ENCODE data around the gene FAM228B. TPM values are rescaled to one million over a fixed set of nuclear protein-coding genes. Genes with fewer than 3 reads are reported as not detected.
A peak's percentile ranks its signal among the peaks of the same experiment; 100 is the strongest.

The FAM228B gene
- total RNA-seq, 1 experiment from 2014 or later = 16.8 TPM

DNA sequence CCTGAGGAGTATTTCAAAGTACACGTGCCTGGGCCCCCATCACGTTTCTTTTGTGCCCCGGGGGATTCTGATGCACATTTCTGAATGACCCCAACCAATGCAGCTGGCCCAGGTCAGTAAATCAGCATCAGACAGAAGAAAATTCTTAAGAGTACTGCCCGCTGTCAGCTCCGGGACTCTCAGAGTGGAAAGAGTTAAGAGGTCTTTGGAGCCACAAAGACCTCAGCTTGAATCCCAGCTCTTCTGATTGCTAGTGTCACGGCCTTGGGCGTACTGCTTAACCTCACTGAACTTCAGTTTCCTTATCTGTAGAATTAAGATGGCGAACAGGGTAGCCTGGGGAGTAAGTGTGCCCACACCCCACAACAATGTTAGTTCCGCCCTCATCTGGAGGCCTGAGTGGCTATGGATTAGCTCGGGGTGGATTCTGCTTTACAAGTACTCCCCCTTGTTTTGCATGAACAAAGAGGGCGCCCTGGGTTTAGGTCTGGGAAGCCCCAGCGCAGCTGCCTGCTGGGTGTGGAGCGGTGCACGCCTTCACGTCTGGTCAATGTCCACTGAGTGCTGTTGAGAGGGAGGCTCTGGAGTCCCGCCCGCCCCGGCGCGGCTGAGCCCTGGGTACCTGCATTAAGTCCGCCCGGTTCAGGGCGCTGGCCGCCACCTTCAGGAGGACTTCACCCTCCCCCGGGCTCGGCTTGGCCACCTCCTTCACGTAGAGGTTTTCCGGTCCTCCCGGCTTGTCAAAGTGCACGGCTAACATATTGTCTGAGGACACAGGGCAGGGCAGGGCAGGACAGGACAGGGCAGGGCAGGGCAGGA, 39.5 kb upstream of the FAM228B start:
- POLR2A ChIA-PET (ENCODE audit: unreplicated experiment) = interaction anchor here (0.5 to 1.5 kb wide), 9 partner anchors 23 to 373 kb away, joined by 3 to 9 read pairs (median 4); partner anchors contain the start of genes ATAD2B and WDCP
- Histone ChIP-seq H3K4me2 (peak overlapping the region; percentile 86), H4K20me1 (ENCODE audit: insufficient read depth) (no peaks in the 10 kb centered on the region), H3K27ac (peak overlapping the region; percentile 61), H3F3A (ENCODE audit: insufficient read depth, low read depth) (peaks cover 27% of the 10 kb centered on the region), H3K4me3 (peak overlapping the region; percentile 71), H3K4me1 (replicated peaks; ENCODE audit: insufficient read depth) (peaks cover 18% of the 10 kb centered on the region), H3K79me2 (ENCODE audit: low read depth) (no peaks in the 10 kb centered on the region), H3K9me2 (ENCODE audit: insufficient read depth) (no peaks in the 10 kb centered on the region), H3K27me3 (ENCODE audit: insufficient read depth, low read depth) (no peaks in the 10 kb centered on the region), H2AFZ (peak overlapping the region; percentile 95), H3K36me3 (ENCODE audit: low read depth) (no peaks in the 10 kb centered on the region), H3K9me3 (ENCODE audit: insufficient read depth, low read depth) (no peaks in the 10 kb centered on the region)
- intact Hi-C loops (cut with micrococcal nuclease; ENCODE audit: unreplicated experiment) = loop anchor here (1.0 to 5.0 kb wide), 11 partner anchors 7 to 709 kb away; partner anchors contain the start of genes ATAD2B, CENPO, FAM228B and ITSN2
- BruUV-seq (replicated peaks) = TSS peak; percentile 50
- DNase-seq = peak; percentile 86 to 96
- CTCF ChIA-PET = interaction anchor here (0.6 to 1.8 kb wide), 8 partner anchors 25 to 693 kb away, joined by 3 to 14 read pairs (median 6); partner anchors contain the start of genes ATAD2B and WDCP
- no peak for TF ChIP-seq EZH2 (IDR thresholded peaks at IDR 0.05; ENCODE audit: low read depth)
- TF ChIP-seq CTCF (conservative IDR thresholded peaks at IDR 0.05) = no peak

DNA sequence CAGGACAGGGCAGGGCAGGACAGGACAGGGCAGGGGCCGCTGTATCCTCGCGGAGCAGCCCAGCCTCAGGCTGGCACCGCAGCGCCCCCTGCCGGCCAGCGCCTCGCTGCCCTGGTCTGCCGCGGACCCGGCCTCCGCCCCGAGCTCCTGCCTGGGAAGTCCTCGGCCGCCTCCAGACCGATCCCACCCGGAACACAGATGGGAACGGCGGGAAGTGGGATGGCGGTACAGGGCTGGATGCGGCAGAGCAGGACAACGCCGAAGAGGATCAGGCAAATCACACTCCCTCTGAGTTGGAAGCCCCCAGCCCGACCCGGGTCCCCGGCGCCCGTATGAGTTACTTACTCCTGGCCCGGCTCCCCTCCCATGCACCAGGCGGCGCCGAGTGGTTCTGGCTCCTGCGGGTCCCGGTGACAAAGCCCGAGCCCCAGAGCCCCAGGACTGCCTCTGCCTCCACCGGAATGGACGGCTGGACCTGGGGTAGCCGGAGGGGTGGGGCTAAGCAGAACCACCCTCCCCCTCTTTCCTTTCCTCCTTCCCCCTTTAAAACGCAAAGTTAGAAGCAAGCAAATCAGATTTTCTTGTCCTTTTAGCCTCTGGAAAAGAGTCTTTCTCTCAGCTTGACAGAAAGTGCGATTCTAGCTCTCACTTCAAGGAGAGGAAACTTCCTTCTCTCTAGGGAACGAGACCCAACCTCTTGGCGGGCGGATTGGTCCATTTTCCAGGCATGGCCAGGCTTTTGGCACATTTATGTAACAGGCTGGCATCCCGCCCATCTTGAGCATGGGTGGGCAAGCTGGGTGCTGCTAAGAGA, 38.7 kb upstream of the FAM228B start, which contains the start of gene TP53I3:
Gene TP53I3, minus strand, starts transcription at position 449 of the 814 bp plus-strand sequence. CDS start 508 bp downstream, outside the sequence.
- CTCF ChIA-PET = interaction anchor here (0.6 to 1.8 kb wide), 8 partner anchors 24 to 260 kb away, joined by 3 to 14 read pairs (median 3); partner anchors contain the start of genes ATAD2B and WDCP
- no peaks in the 10 kb centered on the region for H4K20me1 ChIP-seq (ENCODE audit: insufficient read depth)
- intact Hi-C loops (cut with micrococcal nuclease; ENCODE audit: unreplicated experiment) = loop anchor here (1.0 to 5.0 kb wide), 11 partner anchors 8 to 708 kb away; partner anchors contain the start of genes ATAD2B, CENPO, FAM228B and ITSN2
- peak within 1 kb of the TSS; percentile 71 for H3K4me3 ChIP-seq
- peak within 1 kb of the TSS; percentile 61 for H3K27ac ChIP-seq
- peak; percentile 75 to 91 for DNase-seq
- no peaks in the 10 kb centered on the region for H3K9me3 ChIP-seq (ENCODE audit: insufficient read depth, low read depth)
- no peaks in the 10 kb centered on the region for H3K79me2 ChIP-seq (ENCODE audit: low read depth)
- H3K4me2 ChIP-seq = peak within 1 kb of the TSS; percentile 86
- peaks cover 27% of the 10 kb centered on the region for H3F3A ChIP-seq (ENCODE audit: insufficient read depth, low read depth)
- no peaks in the 10 kb centered on the region for H3K36me3 ChIP-seq (ENCODE audit: low read depth)
- TSS peak; percentile 77 for BruUV-seq (replicated peaks)
- H3K4me1 ChIP-seq (replicated peaks; ENCODE audit: insufficient read depth) = peaks cover 18% of the 10 kb centered on the region
- H3K27me3 ChIP-seq (ENCODE audit: insufficient read depth, low read depth) = no peaks in the 10 kb centered on the region
- H2AFZ ChIP-seq = peak within 1 kb of the TSS; percentile 95
- POLR2A ChIA-PET (ENCODE audit: unreplicated experiment) = interaction anchor here (0.5 to 1.5 kb wide), 6 partner anchors 23 to 372 kb away, joined by 3 to 9 read pairs (median 5); partner anchors contain the start of gene ATAD2B
- TF ChIP-seq CTCF (conservative IDR thresholded peaks at IDR 0.05) (peak; percentile 96), EZH2 (IDR thresholded peaks at IDR 0.05; ENCODE audit: low read depth) (no peak)
- no peaks in the 10 kb centered on the region for H3K9me2 ChIP-seq (ENCODE audit: insufficient read depth)

- Histone ChIP-seq H3K4me3 (peak overlapping the region; percentile 71), H3F3A (ENCODE audit: insufficient read depth, low read depth) (peaks cover 27% of the 10 kb centered on the region), H3K9me2 (ENCODE audit: insufficient read depth) (no peaks in the 10 kb centered on the region), H3K27ac (peak overlapping the region; percentile 61), H3K79me2 (ENCODE audit: low read depth) (no peaks in the 10 kb centered on the region), H3K27me3 (ENCODE audit: insufficient read depth, low read depth) (no peaks in the 10 kb centered on the region), H2AFZ (peak overlapping the region; percentile 95), H3K4me1 (replicated peaks; ENCODE audit: insufficient read depth) (peaks cover 18% of the 10 kb centered on the region), H4K20me1 (ENCODE audit: insufficient read depth) (no peaks in the 10 kb centered on the region), H3K36me3 (ENCODE audit: low read depth) (no peaks in the 10 kb centered on the region), H3K4me2 (peak overlapping the region; percentile 86), H3K9me3 (ENCODE audit: insufficient read depth, low read depth) (no peaks in the 10 kb centered on the region)
- no peak for DNase-seq
- no TSS peak for BruUV-seq (replicated peaks)
- intact Hi-C loops (cut with micrococcal nuclease; ENCODE audit: unreplicated experiment) = loop anchor here (2.0 kb wide), 2 partner anchors 70 to 142 kb away; no protein-coding TSS in a partner anchor
- TF ChIP-seq CTCF (conservative IDR thresholded peaks at IDR 0.05) = no peak
- no peak for TF ChIP-seq EZH2 (IDR thresholded peaks at IDR 0.05; ENCODE audit: low read depth)
- ChIA-PET CTCF (interaction anchor here (0.8 to 1.8 kb wide), 2 partner anchors 40 to 260 kb away, joined by 3 to 6 read pairs; no protein-coding TSS in a partner anchor), POLR2A (ENCODE audit: unreplicated experiment) (no interaction called here)
Measured at GRCh38 chr2:24085200-24085489, 38.1 kb upstream of the FAM228B start.

All from PC-9 (cell line).